Body of pancreas (tissue), 4 donors: ENCODE results near the gene FXN. TPM values are rescaled to one million over a fixed set of nuclear protein-coding genes. Genes with fewer than 3 reads are reported as not detected.
"Not testable (repeated sequence)": the region's sequence is repeated elsewhere in the genome, so short reads cannot be mapped to it uniquely, and the experiment has no call there.

ENCODE experiments used
- ATAC-seq: fragments of 150-250 bp; one replicate; pipeline ENCODE4 v1.9.1; 2016
- DNase-seq, 4 donors: peaks; one replicate each; pipeline ENCODE4 v3.0.0-alpha.2; 2019
- H3K27ac ChIP-seq, 4 donors: fragments of 200-600 bp; sonication (generic); 1 replicate in 3 of 4; 2 replicates in 1 of 4; pipeline versions ENCODE4 v1.5.1 to v1.6.1; 2016 to 2019; ENCODE audit warnings: mild to moderate bottlenecking in 1 of 4, mixed read lengths in 1 of 4, moderate library complexity in 1 of 4
- H3K27me3 ChIP-seq, 2 donors: fragments of 200-600 bp; sonication (generic); one replicate each; pipeline ENCODE4 v1.6.0; 2016; ENCODE audit warnings: mild to moderate bottlenecking in 1 of 2
- H3K36me3 ChIP-seq, 2 donors: fragments of 200-600 bp; sonication (generic); replicated peaks in 1 of 2; 2 replicates each; pipeline ENCODE4 v1.5.1; 2016; ENCODE audit warnings: low read depth in 2 of 2; ENCODE audit not compliant: insufficient read depth in 1 of 2
- H3K4me1 ChIP-seq: fragments of 200-600 bp; sonication (generic); one replicate; pipeline ENCODE4 v1.6.0; 2016
- H3K4me3 ChIP-seq, 2 donors: fragments of 200-600 bp; sonication (generic); 1 replicate in 1 of 2; 2 replicates in 1 of 2; pipeline ENCODE4 v1.5.1; 2016 to 2019
- H3K9me3 ChIP-seq, 3 donors: fragments of 200-600 bp; sonication (generic); 1 replicate in 2 of 3; 2 replicates in 1 of 3; pipeline ENCODE4 v1.5.1; 2016
- POLR2A ChIP-seq, 3 donors: fragments of 450-650 bp; IDR thresholded peaks; one replicate each; pipeline ENCODE4 v1.6.1; 2016; ENCODE audit warnings: antibody characterized with exemption in 3 of 3, mild to moderate bottlenecking in 2 of 3
- WGBS, 2 donors: methylation state at CpG; one replicate each; pipeline ENCODE4 v1.1.5; 2017; 5-methylcytosine and 5-hydroxymethylcytosine counted together
- intact Hi-C: fragments of 100-400 bp; cut with DNase I; formaldehyde crosslinking; loops from one replicate; pipeline ENCODE4 v1.15.1; 2023
- total RNA-seq, 2 donors: library from RNA; depleted of rRNA; stranded (reverse); fragments of >200 nt; gene quantifications; one replicate each; pipeline ENCODE4 v1.1.0, GENCODE V29; 2016
- TF ChIP-seq, protein P1 (sequence below), 7 experiments: fragments of 450-650 bp in 4 of 7; fragments of 200-600 bp in 3 of 7; sonication (generic) in 3 of 7; IDR thresholded peaks; one replicate each; pipeline ENCODE4 v1.5.1; 2016 to 2019; ENCODE audit warnings: antibody characterized with exemption in 7 of 7

The FXN gene
- 1 to 10 TPM; 3.1 to 6.9 TPM for total RNA-seq

- DNase-seq (peak; percentile 79 to 85 (median 82)), ATAC-seq (peak; percentile 93)
- Histone ChIP-seq H3K4me1 (peaks cover 11% of the 10 kb centered on the region), H3K36me3 (no peaks in the 10 kb centered on the region), H3K27me3 (no peaks in the 10 kb centered on the region), H3K4me3 (peak within 1 kb of the TSS; percentile 19 to 26), H3K9me3 (no peaks in the 10 kb centered on the region), H3K27ac (peak within 1 kb of the TSS; percentile 75 to 91 (median 88))
- TF ChIP-seq POLR2A (IDR thresholded peaks at IDR 0.05), result peak; percentile 53 to 58 (median 58)
- TF ChIP-seq, protein P1, sequence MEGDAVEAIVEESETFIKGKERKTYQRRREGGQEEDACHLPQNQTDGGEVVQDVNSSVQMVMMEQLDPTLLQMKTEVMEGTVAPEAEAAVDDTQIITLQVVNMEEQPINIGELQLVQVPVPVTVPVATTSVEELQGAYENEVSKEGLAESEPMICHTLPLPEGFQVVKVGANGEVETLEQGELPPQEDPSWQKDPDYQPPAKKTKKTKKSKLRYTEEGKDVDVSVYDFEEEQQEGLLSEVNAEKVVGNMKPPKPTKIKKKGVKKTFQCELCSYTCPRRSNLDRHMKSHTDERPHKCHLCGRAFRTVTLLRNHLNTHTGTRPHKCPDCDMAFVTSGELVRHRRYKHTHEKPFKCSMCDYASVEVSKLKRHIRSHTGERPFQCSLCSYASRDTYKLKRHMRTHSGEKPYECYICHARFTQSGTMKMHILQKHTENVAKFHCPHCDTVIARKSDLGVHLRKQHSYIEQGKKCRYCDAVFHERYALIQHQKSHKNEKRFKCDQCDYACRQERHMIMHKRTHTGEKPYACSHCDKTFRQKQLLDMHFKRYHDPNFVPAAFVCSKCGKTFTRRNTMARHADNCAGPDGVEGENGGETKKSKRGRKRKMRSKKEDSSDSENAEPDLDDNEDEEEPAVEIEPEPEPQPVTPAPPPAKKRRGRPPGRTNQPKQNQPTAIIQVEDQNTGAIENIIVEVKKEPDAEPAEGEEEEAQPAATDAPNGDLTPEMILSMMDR (IDR thresholded peaks at IDR 0.05), result peak; percentile 95 to 99 (median 97)
- intact Hi-C loops, result no loop called here
- 0 to 4% methylated on average over 22 to 75 of the region's 75 CpGs for WGBS, 2 donors
These were observed at the start of gene FXN for GRCh38 chr9:69035438-69036308. TSS of gene FXN (plus strand) at chr9:69035752. CDS start at chr9:69035783, 31 bp downstream.

- intact Hi-C loops, H3K4me3 ChIP-seq, DNase-seq, H3K27me3 ChIP-seq, H3K9me3 ChIP-seq, H3K27ac ChIP-seq, ATAC-seq, H3K36me3 ChIP-seq: not testable (repeated sequence)
- 94 to 97% methylated on average over 7 of the region's 7 CpGs for WGBS, 2 donors
- H3K4me1 ChIP-seq, result peaks cover 12% of the 10 kb centered on the region
These were observed 48.6 kb upstream of the FXN start for GRCh38 chr9:68986949-68987348.

- DNase-seq (no peak), ATAC-seq (no peak)
- TF ChIP-seq, protein P1 (IDR thresholded peaks at IDR 0.05), result no peak
- no peak for TF ChIP-seq POLR2A (IDR thresholded peaks at IDR 0.05)
- intact Hi-C loops, result no loop called here
- Histone ChIP-seq H3K4me3 (no peak overlapping the region), H3K36me3 (peaks cover 0 to 2% of the 10 kb centered on the region in 2 donors), H3K9me3 (no peaks in the 10 kb centered on the region), H3K27me3 (no peaks in the 10 kb centered on the region), H3K4me1 (peaks cover under 1% of the 10 kb centered on the region), H3K27ac (no peak overlapping the region)
- 79 to 82% methylated on average over 9 of the region's 9 CpGs for WGBS, 2 donors
These were observed 44.1 kb upstream of the FXN start for GRCh38 chr9:68991457-68991856.

DNA sequence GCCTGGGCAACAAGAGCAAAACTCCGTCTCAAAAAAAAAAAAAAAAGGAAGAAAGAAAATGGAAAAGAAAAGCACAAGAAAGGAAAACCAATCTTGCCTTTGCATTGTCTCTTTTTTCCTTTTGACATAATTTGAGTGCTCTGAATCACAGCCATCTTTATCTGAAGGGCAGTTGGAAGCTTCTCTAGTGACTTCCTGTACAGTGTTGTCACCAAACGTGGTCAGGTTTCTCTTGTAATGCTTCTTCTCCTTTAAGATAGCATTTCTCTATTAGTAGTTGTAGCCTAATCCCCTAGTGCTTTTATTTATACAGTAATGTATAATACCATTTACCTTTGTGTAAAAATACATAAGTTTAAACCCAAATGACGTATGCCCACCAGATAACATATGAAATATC is 39.8 kb upstream of the FXN start:
- TF ChIP-seq POLR2A (IDR thresholded peaks at IDR 0.05), result no peak
- TF ChIP-seq, protein P1 (IDR thresholded peaks at IDR 0.05), result no peak
- Histone ChIP-seq H3K4me1 (peaks cover 29% of the 10 kb centered on the region), H3K27me3 (no peaks in the 10 kb centered on the region), H3K4me3 (no peak overlapping the region), H3K27ac (no peak overlapping the region), H3K36me3 (peaks cover 0 to 2% of the 10 kb centered on the region in 2 donors), H3K9me3 (no peaks in the 10 kb centered on the region)
- WGBS, 2 donors, result 72 to 83% methylated on average over 3 of the region's 3 CpGs
- DNase-seq, result no peak
- intact Hi-C loops, result no loop called here
- ATAC-seq, result no peak

DNA sequence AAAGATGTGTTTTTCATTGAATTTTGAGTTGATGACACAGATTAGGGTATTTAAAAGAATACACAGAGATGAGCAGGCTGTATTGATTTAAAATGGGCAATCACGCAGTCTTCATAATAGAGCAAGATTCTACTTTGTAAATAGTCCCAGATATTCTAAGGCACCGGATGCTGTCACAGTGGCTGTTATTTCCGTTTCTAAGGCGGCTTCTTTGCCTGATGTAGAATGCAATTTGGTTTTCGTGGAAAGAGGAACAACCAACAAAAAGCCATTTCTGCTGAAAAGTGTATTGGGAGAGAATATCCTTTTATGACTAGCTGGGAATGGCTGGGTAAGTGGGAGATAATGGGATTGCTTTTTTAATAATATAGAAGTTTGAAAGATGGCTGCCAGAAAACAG is 39.1 kb upstream of the FXN start:
- Histone ChIP-seq H3K9me3 (no peaks in the 10 kb centered on the region), H3K27ac (peak overlapping the region in 1 of 4 donors; percentile 7), H3K4me1 (peaks cover 29% of the 10 kb centered on the region), H3K27me3 (no peaks in the 10 kb centered on the region), H3K36me3 (peaks cover 0 to 2% of the 10 kb centered on the region in 2 donors), H3K4me3 (no peak overlapping the region)
- TF ChIP-seq, protein P1 (IDR thresholded peaks at IDR 0.05), result no peak
- no peak for TF ChIP-seq POLR2A (IDR thresholded peaks at IDR 0.05)
- WGBS, 2 donors, result 83 to 88% methylated on average over 5 of the region's 5 CpGs
- intact Hi-C loops, result no loop called here
- ATAC-seq (no peak), DNase-seq (no peak)
